ENCODE measurements around the gene ERFL. TPM values are rescaled to one million over a fixed set of nuclear protein-coding genes. Genes with fewer than 3 reads are reported as not detected.
"Not testable (repeated sequence)": the region's sequence is repeated elsewhere in the genome, so short reads cannot be mapped to it uniquely, and the experiment has no call there.

Gene ERFL
- total RNA-seq, 1 experiment from 2014 or later: 0.47 TPM

GRCh38 chr19:41877916-41878905 lies 50.0 kb downstream of the ERFL start:
- DNase-seq (ENCODE audit: low spot score): no peak

GRCh38 chr19:41876847-41877832 lies 51.1 kb downstream of the ERFL start, which contains the start of gene CD79A:
Gene CD79A, plus strand, starts transcription at chr19:41877279. Its CDS starts 26 bp downstream, at chr19:41877305.
- DNase-seq (ENCODE audit: low spot score): no peak

GRCh38 chr19:41875973-41876372 lies 52.3 kb downstream of the ERFL start:
- not testable (repeated sequence) for DNase-seq (ENCODE audit: low spot score)

- peak; percentile 70 for DNase-seq (ENCODE audit: low spot score)
Measured at GRCh38 chr19:41872775-41873647, 55.2 kb downstream of the ERFL start.

GRCh38 chr19:41872384-41872774 lies 55.9 kb downstream of the ERFL start:
- no peak for DNase-seq (ENCODE audit: low spot score)

GRCh38 chr19:41871573-41872383 lies 56.5 kb downstream of the ERFL start:
- no peak for DNase-seq (ENCODE audit: low spot score)

GRCh38 chr19:41870401-41870873 lies 57.8 kb downstream of the ERFL start:
- peak; percentile 62 for DNase-seq (ENCODE audit: low spot score)

GRCh38 chr19:41869374-41869955 lies 58.8 kb downstream of the ERFL start:
- DNase-seq (ENCODE audit: low spot score): no peak

- DNase-seq (ENCODE audit: low spot score): no peak
Measured at GRCh38 chr19:41868989-41869300, 59.3 kb downstream of the ERFL start.

GRCh38 chr19:41868120-41868988 lies 59.9 kb downstream of the ERFL start:
- no peak for DNase-seq (ENCODE audit: low spot score)

GRCh38 chr19:41866284-41866683 lies 62.0 kb downstream of the ERFL start:
- DNase-seq (ENCODE audit: low spot score): no peak

GRCh38 chr19:41864374-41864773 lies 63.9 kb downstream of the ERFL start:
- DNase-seq (ENCODE audit: low spot score): no peak

- no peak for DNase-seq (ENCODE audit: low spot score)
Measured at GRCh38 chr19:41863209-41863931, 64.9 kb downstream of the ERFL start.

GRCh38 chr19:41862445-41862986 lies 65.7 kb downstream of the ERFL start:
- no peak for DNase-seq (ENCODE audit: low spot score)

GRCh38 chr19:41861846-41862245 lies 66.4 kb downstream of the ERFL start:
- DNase-seq (ENCODE audit: low spot score): no peak

GRCh38 chr19:41861116-41861768 lies 67.0 kb downstream of the ERFL start:
- DNase-seq (ENCODE audit: low spot score): no peak

- no peak for DNase-seq (ENCODE audit: low spot score)
Measured at GRCh38 chr19:41860419-41861115, 67.7 kb downstream of the ERFL start.
